Measurements from ENCODE around the gene PDZK1IP1. TPM values are rescaled to one million over a fixed set of nuclear protein-coding genes. Genes with fewer than 3 reads are reported as not detected.

PDZK1IP1 gene
- total RNA-seq, 1 experiment from 2014 or later = not detected

DNA sequence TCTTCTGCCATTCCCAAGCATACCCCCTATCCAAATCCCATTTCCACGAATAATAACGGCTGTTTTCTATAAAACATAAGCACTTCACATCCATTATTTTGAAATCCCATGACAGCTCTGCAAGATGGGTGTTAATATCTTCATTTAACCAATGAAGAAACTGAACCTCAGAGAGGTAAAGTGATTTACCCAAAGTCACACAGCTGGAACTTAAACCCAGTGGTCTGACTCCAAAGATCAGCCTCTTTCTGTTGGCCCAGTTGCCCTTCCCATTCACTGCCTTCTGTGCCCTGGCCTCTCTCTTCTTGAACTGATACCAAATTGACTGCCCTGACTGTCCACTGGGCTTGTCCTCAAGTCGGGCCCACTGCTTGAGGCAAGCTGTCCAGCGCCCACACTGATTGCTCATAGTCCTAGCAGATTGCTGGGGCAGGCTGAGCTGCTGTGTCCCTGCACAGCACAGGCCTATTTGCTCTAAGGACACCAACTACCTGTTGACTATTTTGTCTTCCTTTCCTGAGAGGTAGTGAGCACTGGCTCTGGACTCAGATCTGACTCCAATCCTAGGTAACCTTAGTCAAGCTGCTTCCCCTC, 22.9 kb upstream of the PDZK1IP1 start:
- Histone ChIP-seq H3K27me3 (ENCODE audit: insufficient read depth, low read length) (no peaks in the 10 kb centered on the region), H3K27ac (ENCODE audit: low read depth, low read length) (no peak overlapping the region), H3K4me2 (ENCODE audit: low read length) (no peak overlapping the region), H3K9me2 (ENCODE audit: insufficient read depth) (no peaks in the 10 kb centered on the region), H4K20me1 (ENCODE audit: insufficient read depth) (no peaks in the 10 kb centered on the region), H3K9me3 (ENCODE audit: control insufficient read depth in 1 of 2, insufficient read depth in 1 of 2, low read depth in 1 of 2, low read length in 2 of 2) (no peaks in the 10 kb centered on the region), H3K36me3 (ENCODE audit: control insufficient read depth in 1 of 2, insufficient read depth in 2 of 2, low read length in 2 of 2) (no peaks in the 10 kb centered on the region), H3K4me1 (ENCODE audit: control insufficient read depth in 1 of 2, insufficient read depth in 2 of 2, low read length in 2 of 2) (no peaks in the 10 kb centered on the region), H3K79me2 (ENCODE audit: insufficient read depth, low read length) (no peaks in the 10 kb centered on the region), H3K9ac (ENCODE audit: low read length) (no peak overlapping the region), H2AFZ (ENCODE audit: low read depth, low read length, poor library complexity, severe bottlenecking) (no peak overlapping the region), H3K4me3 (replicated peaks in 1 of 2; ENCODE audit: low read depth in 1 of 2, low read length in 2 of 2) (no peak overlapping the region)
- intact Hi-C loops (cut with micrococcal nuclease) = no loop called here
- no peak for DNase-seq (ENCODE audit: low read depth, low spot score)
- no peak for TF ChIP-seq RAD21 (IDR thresholded peaks at IDR 0.05; ENCODE audit: low read depth)
- no peak for TF ChIP-seq SRF (IDR thresholded peaks at IDR 0.05; ENCODE audit: low read depth)
- no peak for TF ChIP-seq ELF1 (IDR thresholded peaks at IDR 0.05; ENCODE audit: borderline replicate concordance, low read depth)
- no peak for TF ChIP-seq ZNF274 (IDR thresholded peaks at IDR 0.05; ENCODE audit: low read depth, low read length)
- TF ChIP-seq, protein P1, sequence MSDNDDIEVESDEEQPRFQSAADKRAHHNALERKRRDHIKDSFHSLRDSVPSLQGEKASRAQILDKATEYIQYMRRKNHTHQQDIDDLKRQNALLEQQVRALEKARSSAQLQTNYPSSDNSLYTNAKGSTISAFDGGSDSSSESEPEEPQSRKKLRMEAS (IDR thresholded peaks at IDR 0.05) = no peak
- TF ChIP-seq, protein P2, sequence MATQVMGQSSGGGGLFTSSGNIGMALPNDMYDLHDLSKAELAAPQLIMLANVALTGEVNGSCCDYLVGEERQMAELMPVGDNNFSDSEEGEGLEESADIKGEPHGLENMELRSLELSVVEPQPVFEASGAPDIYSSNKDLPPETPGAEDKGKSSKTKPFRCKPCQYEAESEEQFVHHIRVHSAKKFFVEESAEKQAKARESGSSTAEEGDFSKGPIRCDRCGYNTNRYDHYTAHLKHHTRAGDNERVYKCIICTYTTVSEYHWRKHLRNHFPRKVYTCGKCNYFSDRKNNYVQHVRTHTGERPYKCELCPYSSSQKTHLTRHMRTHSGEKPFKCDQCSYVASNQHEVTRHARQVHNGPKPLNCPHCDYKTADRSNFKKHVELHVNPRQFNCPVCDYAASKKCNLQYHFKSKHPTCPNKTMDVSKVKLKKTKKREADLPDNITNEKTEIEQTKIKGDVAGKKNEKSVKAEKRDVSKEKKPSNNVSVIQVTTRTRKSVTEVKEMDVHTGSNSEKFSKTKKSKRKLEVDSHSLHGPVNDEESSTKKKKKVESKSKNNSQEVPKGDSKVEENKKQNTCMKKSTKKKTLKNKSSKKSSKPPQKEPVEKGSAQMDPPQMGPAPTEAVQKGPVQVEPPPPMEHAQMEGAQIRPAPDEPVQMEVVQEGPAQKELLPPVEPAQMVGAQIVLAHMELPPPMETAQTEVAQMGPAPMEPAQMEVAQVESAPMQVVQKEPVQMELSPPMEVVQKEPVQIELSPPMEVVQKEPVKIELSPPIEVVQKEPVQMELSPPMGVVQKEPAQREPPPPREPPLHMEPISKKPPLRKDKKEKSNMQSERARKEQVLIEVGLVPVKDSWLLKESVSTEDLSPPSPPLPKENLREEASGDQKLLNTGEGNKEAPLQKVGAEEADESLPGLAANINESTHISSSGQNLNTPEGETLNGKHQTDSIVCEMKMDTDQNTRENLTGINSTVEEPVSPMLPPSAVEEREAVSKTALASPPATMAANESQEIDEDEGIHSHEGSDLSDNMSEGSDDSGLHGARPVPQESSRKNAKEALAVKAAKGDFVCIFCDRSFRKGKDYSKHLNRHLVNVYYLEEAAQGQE (IDR thresholded peaks at IDR 0.05; ENCODE audit: low read depth) = no peak
- TF ChIP-seq, protein P3, sequence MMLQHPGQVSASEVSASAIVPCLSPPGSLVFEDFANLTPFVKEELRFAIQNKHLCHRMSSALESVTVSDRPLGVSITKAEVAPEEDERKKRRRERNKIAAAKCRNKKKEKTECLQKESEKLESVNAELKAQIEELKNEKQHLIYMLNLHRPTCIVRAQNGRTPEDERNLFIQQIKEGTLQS (IDR thresholded peaks at IDR 0.05) = no peak
- TF ChIP-seq SP1 (IDR thresholded peaks at IDR 0.05; ENCODE audit: low read depth) = no peak
- TF ChIP-seq POLR2A (IDR thresholded peaks at IDR 0.05; ENCODE audit: borderline replicate concordance, extremely low read depth, insufficient read depth, insufficient read length) = no peak
- TF ChIP-seq YY1 (IDR thresholded peaks at IDR 0.05; ENCODE audit: extremely low read depth, insufficient replicate concordance, low read depth, low read length) = no peak
- TF ChIP-seq SIN3A (IDR thresholded peaks at IDR 0.05; ENCODE audit: low read depth) = no peak
- TF ChIP-seq, protein P4, sequence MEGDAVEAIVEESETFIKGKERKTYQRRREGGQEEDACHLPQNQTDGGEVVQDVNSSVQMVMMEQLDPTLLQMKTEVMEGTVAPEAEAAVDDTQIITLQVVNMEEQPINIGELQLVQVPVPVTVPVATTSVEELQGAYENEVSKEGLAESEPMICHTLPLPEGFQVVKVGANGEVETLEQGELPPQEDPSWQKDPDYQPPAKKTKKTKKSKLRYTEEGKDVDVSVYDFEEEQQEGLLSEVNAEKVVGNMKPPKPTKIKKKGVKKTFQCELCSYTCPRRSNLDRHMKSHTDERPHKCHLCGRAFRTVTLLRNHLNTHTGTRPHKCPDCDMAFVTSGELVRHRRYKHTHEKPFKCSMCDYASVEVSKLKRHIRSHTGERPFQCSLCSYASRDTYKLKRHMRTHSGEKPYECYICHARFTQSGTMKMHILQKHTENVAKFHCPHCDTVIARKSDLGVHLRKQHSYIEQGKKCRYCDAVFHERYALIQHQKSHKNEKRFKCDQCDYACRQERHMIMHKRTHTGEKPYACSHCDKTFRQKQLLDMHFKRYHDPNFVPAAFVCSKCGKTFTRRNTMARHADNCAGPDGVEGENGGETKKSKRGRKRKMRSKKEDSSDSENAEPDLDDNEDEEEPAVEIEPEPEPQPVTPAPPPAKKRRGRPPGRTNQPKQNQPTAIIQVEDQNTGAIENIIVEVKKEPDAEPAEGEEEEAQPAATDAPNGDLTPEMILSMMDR (IDR thresholded peaks at IDR 0.05 in 2 of 3, conservative IDR thresholded peaks at IDR 0.05 in 1 of 3; ENCODE audit: borderline replicate concordance in 1 of 3, insufficient read depth in 1 of 3, low read depth in 2 of 3, low read length in 2 of 3) = no peak
- TF ChIP-seq POLR2AphosphoS5 (IDR thresholded peaks at IDR 0.05; ENCODE audit: low read depth, low read length) = no peak
- no peak for TF ChIP-seq FOSL1 (IDR thresholded peaks at IDR 0.05; ENCODE audit: low read depth)
- no peak for TF ChIP-seq CBX3 (IDR thresholded peaks at IDR 0.05; ENCODE audit: low read depth)
- TF ChIP-seq CEBPB (IDR thresholded peaks at IDR 0.05; ENCODE audit: low read depth) = no peak
- TF ChIP-seq EGR1 (IDR thresholded peaks at IDR 0.05; ENCODE audit: low read depth) = no peak
- TF ChIP-seq EZH2 (IDR thresholded peaks at IDR 0.05) = no peak
- TF ChIP-seq EZH2phosphoT487 (IDR thresholded peaks at IDR 0.05; ENCODE audit: borderline replicate concordance) = no peak
- TF ChIP-seq, protein P5, sequence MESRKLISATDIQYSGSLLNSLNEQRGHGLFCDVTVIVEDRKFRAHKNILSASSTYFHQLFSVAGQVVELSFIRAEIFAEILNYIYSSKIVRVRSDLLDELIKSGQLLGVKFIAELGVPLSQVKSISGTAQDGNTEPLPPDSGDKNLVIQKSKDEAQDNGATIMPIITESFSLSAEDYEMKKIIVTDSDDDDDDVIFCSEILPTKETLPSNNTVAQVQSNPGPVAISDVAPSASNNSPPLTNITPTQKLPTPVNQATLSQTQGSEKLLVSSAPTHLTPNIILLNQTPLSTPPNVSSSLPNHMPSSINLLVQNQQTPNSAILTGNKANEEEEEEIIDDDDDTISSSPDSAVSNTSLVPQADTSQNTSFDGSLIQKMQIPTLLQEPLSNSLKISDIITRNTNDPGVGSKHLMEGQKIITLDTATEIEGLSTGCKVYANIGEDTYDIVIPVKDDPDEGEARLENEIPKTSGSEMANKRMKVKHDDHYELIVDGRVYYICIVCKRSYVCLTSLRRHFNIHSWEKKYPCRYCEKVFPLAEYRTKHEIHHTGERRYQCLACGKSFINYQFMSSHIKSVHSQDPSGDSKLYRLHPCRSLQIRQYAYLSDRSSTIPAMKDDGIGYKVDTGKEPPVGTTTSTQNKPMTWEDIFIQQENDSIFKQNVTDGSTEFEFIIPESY (IDR thresholded peaks at IDR 0.05; ENCODE audit: extremely low read depth, insufficient replicate concordance, low read length) = no peak
- no TSS peak for BruUV-seq (replicated peaks)
- ChIA-PET POLR2A (no interaction called here), RAD21 (ENCODE audit: low non-redundant PET in 1 of 2, low total read pairs in 2 of 2, uncharacterized antibody in 2 of 2, unreplicated experiment in 2 of 2) (no interaction called here), CTCF (no interaction called here)
- ATAC-seq = no peak

Data from HCT116 (cell line).